ENCODE data around the gene DHX58.

Gene DHX58

DNA sequence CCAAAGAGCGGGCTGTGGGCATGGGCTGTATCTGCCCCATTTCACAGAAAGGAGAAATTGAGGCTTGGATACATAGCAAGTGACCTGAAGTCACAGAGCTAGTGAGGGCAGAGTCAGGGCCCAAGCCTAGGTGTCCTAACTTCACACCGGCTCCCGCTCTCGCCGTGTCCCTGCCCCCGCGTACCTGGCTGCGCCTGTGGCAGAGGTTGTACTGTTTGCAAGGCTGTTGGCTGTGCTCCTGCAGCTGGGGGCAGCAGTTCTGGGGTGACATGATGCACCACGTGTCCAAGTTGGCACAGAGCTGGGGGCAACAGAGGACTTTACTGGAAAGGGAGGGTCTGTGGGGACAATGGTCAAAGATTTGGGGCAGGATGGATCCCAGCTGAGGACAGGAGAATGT, 3.4 kb downstream of the DHX58 start:
- no peak for DNase-seq

DNA sequence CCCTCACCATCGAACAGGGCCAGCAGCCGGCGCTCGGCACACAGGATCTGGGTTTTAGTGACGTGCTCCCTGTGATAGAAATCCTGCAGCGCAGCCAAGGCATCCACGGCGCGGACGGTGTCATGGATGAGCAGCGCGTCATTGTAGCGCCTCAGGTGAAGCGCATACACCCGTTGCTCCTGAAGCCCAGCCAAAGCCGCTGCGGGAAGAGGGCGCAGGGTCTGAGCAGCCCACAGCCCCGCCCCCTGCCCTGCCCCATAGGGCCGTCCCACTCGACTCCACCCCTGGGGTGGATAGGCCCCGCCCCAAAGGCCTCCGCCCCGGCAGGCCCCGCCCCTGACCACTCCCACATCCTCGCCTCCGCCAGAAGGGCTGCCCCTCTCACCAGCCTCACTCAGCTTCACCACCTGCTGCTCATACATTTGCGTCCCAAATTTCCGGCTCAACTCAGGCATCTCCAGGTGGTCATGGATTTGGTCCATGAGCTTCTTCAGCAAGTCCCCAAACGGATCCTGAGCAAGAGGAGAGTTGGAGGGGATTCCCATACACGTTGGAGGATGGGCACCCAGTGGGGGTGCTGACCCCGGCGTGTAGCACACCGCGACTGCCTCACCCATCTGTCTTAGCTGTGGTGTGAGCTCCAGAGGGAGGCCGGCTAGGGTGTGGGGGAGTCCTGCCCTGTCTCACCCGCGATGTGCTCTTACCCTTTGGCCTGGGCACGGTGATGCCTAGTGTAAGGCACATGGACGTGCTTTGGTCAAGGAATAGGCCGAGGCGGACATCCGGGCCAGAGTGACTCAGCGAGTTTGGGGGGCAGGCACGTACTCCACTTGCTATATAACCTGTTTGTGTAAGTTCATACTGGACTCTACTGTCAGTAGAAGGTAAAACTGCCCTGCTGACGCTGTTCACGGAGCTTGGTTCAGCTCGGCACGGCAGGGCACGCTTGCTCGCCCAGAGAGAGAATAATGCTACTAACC, 4.6 kb downstream of the DHX58 start:
- DNase-seq = peak; percentile 88

DNA sequence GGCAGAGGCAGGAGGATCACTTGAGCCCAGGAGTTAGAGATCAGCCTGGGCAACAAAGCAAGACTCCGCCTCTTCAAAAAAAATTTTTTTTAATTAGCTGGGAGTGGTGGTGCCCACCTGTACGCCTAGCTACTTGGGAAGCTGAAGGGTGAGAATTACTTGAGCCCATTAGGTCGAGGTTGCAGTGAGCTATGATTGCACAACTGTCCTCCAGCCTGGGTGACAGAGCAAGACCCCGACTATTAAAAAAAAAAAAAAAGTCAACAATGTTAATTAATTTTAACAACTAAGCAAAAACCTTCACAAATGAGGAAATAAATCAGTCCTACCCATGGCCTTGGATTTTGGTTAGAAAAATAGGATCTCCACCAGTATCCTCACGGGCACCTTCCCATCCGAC, 5.4 kb downstream of the DHX58 start:
- no peak for DNase-seq

DNA sequence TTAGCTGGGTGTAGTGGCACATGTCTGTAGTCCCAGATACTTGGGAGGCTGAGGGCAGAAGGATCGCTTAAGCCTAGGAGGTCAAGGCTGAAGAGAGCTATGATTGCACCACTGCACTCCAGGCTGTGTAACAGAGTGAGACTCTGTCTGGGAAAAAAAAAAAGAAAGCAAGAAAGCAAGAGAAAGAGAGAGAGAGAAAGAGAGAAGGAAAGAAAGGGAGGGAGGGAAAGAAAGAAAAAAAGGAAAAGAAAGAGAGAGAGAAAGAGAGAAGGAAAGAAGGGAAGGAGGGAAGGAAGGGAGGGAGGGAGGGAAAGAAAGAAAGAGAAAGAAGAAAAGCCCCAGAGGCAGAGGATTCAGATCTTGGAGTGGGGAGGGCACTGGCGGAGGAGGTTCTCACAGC, 6.5 kb downstream of the DHX58 start:
- DNase-seq = no peak

DNA sequence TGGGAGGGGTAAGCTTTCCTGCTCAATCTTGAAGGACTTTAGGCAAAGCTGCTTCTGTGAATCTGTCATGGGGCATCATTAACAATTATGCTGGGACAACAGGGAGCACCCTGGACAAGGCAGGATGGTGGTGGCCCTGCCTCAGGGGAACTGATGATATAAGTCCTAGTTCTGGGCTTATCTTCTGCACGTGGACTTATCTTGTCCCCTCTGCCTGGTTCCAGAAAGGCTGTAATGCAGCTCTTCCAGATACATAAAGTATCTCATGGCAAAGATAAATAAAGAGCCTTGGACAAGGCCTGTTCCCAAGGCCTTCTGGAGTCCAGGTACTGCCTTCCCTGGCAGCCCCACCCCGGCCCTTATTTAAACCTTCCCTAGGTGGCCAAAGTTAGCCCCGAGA, 8.2 kb downstream of the DHX58 start:
- DNase-seq = no peak

DNA sequence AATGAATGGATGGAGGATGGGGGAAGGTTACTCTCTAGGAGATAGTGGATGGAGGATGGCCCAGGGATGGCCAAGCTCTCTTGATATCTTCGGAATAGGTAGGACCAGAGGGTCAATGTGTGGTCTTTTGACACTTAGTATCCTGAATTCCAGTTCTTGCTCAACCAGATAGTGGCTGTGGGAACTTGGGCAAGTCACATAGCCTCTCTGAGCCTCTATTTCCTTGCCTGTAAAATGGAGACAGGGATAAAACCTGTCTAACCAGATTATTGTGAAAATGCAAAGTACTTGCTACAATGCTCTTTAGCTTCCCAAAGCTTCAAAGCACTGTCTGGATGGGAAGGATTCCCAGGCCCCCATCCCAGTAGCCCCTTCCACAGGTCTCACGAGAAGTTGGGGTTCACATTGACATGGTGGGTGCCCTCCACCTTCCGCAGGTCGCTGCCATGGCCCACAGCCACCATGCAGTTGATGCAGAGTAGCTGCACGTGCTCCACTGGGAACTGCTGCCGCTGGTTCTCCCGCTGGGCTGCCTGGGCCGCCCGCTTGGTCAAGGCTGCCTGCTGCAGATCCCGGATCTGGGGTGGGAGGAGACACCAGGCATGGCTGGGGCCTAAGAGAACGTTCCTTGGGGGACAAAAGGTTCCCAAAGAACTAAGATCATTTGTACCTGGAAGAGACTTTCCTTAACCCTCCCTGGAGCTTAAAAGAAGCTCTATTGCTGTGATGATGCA, 9.1 kb downstream of the DHX58 start:
- DNase-seq = no peak

DNA sequence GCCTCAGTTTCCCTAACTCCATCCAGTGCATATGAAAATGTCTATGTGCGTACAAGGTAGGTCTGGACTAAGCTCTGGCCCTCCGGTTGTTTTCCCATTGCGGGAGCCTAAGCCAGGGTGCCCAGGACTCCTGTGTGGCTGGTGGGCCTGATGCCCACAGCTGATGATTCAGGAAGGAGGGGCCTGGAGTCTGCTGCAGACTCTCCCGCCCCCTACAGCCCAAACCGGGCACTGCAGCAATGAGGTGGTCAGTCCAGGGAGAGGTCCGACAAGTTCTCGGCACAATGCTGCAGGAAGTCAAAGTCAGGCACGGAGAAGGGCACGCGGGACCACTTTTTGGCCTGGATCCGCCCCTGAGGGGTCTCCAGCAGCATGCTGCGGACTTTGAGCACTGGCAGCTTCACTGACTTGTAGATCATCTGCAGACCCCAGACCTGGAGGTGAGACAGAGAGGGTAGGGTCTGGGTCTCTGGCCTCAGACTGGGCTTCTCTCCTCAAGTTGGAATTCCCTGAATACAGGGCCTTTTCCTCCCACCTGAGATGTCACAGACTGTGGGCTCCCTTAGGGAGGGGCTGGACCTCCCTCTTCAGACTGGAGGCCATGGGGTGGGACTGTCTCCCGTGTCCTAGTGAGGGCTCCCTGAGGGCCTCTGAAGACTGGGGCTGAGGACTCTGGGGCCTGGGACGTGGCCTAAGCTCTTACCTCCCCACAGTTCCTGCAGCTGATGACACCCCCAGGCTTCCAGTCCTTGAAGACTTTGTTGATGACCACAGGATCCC, 10.8 kb downstream of the DHX58 start:
- peak; percentile 59 for DNase-seq

DNA sequence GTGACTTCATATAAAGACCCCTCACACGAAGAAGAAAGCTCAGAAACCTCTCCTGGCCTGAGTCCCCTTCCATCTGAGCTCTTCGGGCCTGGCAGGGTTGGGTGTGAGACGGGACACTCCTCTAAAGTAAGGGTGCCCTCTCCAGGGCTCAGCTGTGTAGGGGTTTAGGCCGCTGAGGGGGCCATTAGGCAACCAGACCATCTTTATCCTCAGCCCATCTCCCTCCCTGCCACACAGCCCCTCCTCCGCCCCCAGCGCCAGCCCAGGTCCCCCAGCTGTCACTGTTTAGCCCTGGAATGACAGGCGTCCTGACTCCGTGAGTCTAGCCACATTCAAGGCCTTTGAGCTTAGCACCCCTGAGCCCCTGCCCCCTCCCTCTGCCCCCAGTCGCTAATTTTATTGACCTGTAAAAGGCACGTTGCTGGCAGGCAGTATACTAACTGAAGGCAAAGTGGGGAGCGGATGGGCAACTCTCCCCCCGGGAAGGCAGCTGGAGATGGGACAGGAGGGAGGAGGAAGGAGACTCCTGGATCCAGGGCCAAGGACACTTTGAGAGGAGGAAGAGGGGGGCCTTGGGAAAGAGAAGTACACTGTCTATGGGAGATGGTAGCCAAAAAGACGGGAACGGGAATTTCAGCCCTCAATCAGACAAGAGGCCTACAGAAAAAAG, 13.6 kb downstream of the DHX58 start:
- no peak for DNase-seq

DNA sequence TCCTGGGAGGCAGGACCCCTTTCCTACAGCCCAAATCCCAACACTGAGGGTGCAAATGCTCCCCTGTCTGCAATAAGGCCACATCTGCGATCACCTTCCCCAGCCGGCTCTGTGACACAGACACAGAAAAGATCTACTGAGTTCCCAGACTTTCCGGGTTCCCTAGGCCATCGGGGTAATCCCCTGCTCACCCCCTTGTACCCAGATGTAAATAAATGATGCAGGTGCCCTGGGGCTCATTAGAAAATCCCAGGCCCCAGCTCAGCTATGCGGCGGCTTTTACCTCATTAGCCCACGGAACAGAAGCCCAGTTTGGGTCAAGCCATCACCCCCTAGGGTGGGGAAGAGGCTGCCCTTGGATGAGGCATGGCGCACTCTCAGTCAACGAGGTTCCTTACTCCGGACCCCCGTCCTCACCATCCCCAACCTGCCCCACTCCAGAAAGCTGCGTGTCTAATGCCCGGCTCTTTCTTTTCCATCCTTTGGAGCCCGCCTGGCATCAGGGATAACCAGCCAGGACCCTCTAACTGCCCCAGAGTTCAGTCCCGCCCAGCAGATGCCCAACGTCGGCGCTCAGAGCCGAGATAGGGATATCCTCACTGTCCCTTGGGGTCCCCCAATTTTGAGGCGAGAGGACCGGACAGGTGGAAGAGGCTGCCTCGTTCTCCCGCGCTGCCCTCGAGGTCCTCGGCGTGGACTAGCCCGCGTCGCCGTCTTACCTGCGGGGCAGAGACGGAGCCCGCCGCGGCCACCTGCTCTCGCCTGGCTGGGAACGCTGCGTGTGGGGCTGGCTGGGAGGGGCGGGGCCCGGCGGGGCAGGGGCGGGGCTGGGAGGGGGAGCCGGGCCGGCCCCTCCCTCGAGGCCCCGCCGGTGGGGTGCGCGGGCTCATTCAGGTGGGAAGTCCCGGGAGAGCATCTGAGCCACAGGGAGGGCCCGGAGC, 14.6 kb downstream of the DHX58 start, which contains the start of gene ZNF385C:
Gene ZNF385C, minus strand, starts transcription at position 783 of the 941 bp plus-strand sequence. CDS start 35,417 bp downstream, outside the sequence.
- DNase-seq = peak; percentile 60

DNA sequence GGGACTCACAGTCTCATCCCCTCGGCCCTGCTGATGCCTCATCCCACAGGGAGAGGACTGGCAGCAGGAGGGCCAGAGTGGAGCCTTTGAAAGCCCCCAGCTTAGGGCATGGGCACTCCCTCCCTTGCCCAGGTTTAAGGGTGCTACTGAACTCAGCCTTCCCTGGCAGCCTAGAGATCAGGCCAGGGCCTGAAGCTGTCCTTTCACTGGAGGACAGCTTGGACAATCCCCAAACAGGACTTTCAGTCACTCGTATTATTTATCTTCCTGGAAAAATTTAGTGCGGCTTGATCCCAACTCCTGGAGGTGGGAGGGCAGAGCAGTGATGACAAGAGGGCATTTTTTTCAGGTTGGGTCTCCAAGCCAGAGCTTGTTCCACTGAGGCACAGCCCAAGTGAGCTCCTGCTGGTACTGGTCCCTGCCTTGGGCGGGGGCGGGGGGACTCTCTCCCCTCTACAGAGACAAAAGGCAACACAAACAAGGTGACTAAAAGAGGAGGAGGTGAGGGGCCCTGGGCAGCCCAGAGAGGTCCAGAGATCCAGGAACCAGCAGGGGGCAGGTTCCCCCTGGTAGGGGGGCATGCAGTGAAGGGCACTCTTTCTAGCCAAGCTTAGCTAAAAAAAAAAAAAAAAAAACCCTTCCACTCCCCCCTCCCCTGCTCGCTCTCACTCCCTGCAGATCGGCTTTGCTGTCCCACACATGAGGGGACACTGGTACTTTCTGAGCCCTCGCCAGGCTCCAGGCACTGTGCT, 16.0 kb downstream of the DHX58 start:
- no peak for DNase-seq

DNA sequence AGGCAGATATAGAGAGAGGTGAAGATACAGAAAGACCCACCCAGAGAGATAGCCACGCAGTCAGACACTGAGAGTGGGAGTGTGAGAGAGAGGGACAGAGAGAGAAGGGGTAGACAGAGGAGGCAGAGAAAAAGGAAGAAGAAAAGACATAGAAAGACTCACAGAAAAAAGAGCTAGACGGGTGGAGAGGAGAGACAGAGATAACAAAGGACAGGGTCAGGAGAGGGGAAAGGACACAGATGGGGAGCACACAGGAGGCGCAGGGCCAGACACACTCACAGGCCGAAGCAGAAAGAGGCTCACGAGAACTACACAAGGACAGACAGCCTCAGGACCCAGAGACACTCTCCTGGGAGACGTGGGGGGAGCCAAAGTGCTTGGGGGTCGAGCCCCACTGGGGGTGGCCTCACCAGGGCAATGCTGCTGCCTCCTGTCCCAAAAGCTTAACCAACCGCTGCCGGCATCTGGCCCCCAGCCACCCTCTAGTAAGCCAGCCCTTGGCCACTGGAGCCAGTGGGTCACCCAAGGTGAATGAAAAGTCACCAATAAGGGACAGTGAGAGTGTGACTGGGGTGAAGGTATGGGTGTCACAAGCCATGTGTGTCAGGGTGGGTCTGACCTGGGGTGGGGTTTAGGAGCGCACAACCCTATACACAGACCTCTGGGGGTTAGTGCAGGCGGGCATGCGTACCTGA, 18.0 kb downstream of the DHX58 start:
- no peak for DNase-seq

DNA sequence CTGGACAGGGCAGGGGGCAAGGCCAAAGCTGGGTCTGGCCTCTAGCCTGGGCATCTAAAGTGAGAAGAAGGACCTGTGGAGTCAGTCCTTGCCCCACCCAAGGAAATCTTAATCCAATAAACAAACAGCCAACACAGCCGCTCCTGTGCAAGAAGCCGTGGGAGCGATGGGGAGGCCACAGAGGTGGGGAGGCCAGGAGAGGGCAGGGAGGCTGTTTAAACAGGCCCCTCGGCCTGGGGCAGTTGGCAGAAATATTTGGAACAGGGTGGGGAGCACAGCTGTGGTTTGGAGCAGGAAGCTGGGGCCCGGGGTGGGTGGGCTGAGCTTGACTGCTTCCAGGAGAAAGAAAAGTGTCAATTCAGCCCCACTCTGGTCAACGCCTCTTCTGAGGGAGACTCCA, 19.6 kb downstream of the DHX58 start:
- DNase-seq = no peak

DNA sequence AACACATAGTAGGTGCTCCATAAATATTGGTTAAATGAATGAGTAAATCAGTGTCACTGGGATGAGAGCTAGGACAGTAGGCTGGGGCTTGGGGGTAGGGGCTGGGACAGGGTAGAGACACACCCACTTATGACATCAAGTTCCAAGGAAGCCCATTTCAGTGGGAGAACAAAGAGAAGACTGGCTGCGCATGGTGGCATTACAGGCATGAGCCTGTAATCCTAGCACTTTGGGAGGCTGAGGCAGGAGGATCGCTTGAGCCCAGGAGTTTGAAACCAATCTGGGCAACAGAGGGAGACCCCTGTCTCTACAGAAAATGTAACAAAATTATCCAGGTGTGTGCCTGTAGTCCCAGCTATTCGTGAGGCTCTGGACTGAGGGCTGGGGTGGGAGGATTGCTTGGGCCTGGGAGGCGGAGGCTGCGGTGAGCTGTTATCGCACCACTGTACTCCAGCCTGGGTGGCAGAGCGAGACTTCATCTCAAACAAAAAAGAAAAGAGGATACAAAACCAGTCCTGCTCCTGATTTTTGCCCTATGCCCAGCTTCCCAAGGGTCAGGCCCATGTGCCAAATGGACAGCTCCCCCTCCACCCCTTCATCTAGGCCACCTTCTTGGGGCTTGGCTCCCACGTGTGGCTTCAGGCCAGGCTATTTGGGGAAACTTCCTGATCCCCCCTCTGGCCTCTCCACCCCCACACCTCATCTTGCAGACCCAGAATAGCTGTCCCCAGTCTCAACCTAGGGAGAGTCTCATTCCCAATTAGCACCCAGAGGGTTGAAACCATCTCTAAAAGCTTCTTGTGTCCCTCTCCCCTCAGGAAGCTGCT, 21.3 kb downstream of the DHX58 start:
- DNase-seq = no peak

DNA sequence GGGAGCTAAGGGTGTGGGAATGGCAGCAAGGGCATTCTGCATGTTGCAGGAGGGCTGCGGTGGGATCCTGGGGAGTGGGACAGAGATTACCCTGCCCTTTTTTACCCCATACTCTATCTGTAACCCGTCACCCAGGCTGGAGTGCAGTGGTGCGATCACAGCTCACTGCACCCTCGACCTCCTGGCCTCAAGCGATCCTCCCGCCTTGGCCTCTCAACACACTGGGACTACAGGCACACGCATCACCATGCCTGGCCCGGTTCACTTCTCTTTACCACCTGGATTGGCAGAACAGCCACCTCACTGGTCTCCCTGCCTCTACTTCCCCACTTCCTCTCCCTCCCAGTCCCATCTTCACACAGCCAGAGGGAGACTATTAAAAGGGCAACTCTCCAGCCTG, 23.8 kb downstream of the DHX58 start:
- DNase-seq = no peak

DNA sequence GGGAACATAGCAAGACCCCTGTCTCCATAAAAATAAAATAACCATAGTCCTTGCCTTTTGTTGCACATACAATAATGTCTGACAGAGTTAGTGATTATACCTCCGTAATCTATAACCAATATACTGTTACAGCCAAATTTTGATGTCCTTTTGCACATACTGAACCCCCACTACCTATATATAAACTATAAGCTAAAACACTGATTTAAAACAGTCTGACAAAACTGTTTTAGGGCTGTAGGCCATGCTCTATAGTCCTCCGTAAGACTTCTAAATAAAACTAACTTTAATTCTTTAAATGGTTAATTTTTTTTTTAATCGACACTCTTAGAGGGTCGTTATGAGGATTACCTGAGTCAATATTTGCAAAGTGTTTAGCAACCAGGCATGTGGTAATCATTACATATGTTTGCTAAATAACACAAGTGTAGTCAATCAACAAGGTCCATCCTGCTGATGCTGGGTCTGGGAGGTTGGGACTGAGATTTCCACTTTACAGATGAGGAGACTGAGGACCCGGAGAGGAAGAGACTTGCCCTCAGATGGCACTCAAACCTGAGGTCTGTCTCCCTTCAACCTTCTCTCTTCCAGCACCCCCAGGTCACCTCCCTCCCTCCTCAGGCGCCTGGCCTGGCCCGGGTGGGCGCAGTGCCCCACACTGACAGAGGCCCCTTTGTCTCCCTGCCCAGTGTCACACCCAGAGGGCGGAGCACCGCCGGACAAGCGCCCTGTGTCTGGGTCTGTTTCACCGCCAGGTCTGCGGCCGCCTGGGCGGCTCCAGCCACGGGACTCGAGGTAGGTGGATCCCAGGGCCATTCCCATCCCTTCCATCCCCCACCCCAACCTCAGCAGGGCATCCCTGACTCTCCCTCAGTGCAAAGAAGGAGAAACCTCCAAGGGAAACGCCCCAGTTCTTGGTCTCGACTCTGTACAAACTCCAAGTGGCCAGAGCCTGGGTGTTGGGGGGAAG, 24.5 kb downstream of the DHX58 start:
- no peak for DNase-seq

DNA sequence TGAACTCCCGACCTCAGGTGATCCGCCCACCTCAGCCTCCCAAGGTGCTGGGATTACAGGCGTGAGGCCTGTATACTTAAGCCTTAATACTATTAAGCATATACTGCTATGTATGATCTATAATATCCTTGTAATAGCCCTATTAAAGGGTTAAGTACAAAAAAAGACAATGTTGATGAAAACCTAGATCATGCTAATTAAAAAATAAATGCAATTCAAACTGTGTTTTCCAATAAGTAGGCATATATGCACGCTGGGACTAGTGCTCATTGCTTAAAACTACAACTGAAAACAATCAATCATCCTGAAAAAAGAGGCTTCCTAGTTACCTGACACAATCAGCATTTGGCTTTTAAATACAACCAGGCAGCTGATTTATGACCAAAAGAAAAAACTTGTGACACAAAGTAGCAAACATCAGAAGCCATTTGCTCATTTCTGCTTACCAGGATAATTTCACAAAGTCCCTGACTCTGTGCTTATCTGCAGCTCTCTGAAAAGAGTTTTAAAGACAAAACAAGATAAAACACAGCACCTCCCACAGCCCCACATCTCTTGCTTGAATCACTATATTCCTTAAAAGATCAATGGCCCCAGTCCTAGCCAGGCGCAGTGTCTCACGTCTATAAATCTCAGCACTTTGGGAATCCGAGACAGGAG, 25.3 kb downstream of the DHX58 start:
- DNase-seq = no peak

DNA sequence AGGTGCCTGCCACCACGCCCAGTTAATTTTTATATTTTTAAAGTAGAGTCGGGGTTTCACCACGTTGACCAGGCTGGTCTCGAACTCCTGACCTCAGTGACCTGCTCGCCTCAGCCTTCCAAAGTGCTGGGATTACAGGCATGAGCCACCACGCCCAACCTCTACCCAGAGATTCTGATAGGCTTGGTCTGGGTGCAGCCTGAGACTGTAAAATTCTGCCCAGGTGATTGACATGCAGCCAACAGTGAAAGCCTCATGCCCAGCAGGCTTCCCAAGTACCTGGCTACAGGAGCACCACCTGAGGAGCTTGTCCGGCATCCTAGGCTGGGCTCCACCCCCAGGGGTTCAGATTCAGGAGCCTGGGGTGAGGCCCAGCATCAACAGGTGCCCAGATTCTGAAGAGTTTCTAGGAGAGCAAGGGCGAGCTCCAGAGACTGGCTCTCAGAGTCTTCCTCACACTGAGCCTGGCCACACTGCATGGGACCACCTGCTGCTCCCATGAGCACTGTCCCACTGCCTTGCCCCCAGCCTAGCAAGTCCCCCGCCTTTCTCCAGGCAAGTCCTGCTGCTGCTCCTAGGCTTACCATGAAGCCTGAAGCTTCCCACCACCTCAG, 30.9 kb downstream of the DHX58 start:
- DNase-seq = no peak
